Stimulated activated CD8-positive, alpha-beta memory T cell treated with anti-CD3 and anti-CD28 coated beads, Interleukin-12 subunit alpha, Interleukin-12 subunit beta, amount 100 ng/mL, for 24 hours (primary cell): Measurements from ENCODE around the gene GOLGA6L7.
"Not testable (repeated sequence)": the region's sequence is repeated elsewhere in the genome, so short reads cannot be mapped to it uniquely, and the experiment has no call there.

Experiments
- DNase-seq: peaks from one replicate; pipeline ENCODE4 v3.0.0-alpha.2; 2020; ENCODE audit errors: extremely low read depth

GOLGA6L7 gene

DNA sequence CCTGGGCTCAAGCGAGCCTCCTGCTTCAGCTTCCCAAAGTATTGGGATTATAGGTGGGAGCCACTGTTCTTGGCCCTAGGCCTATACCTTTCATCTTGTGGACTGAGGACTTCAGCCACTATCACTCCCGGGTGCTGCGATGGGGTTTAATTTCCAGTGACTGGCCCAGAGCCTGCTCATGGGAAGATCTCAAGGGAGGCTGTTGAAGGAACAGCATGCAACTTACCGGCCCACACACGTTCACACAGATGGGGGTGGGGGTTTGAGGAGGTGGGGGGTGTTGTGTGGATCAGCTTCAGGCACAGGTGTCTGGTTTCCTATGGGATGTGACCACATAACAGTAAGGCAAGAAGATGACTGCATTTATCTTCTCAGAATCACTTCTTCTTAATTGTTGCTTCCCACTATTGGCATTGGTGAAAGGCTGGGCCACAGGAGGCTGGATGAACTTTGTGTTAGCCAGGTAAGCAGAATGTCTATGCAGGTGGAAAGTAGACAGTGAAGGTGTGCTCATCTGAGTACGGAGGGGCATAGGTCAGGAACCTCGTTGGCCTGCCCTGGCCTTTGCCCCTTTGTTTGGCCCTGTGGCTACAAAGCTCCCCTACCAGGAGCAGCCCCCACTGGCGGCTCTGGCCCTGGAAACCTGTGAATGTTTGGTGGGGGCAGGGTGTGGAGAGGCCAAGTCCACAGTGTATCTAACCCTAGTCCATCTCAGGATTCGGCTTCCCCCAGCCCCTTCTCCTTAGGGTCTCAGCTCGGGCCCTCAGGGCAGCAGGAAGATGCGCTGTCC lies 35.9 kb upstream of the GOLGA6L7 start:
- no peak for DNase-seq

DNA sequence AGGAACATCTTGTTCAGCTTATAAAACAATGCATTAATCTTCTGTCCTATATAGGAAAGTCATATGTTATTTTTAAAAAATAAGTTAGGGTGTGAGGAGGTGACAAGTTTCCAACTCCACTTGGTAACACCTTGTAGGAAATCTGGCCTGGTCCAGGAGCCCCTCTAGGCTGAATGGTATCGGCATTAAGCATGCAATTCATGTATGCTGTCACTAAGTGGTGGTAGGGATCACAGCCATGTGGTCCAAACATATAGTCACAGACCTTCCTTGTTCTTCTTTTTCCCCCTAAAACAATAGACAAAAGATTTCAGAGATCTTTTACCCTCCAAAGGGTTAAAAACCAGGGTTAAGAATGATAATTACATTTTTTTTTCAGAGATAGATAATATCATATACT lies 33.2 kb upstream of the GOLGA6L7 start:
- no peak for DNase-seq

GRCh38 chr15:28881170-28881569 lies 32.7 kb upstream of the GOLGA6L7 start:
- DNase-seq = no peak

- no peak for DNase-seq
Measured at GRCh38 chr15:28880680-28881079, 32.2 kb upstream of the GOLGA6L7 start.

GRCh38 chr15:28879551-28879950 lies 31.1 kb upstream of the GOLGA6L7 start:
- DNase-seq = no peak

- no peak for DNase-seq
Measured at GRCh38 chr15:28878209-28878608, 29.8 kb upstream of the GOLGA6L7 start.

GRCh38 chr15:28876845-28877185 lies 28.4 kb upstream of the GOLGA6L7 start:
- no peak for DNase-seq

DNA sequence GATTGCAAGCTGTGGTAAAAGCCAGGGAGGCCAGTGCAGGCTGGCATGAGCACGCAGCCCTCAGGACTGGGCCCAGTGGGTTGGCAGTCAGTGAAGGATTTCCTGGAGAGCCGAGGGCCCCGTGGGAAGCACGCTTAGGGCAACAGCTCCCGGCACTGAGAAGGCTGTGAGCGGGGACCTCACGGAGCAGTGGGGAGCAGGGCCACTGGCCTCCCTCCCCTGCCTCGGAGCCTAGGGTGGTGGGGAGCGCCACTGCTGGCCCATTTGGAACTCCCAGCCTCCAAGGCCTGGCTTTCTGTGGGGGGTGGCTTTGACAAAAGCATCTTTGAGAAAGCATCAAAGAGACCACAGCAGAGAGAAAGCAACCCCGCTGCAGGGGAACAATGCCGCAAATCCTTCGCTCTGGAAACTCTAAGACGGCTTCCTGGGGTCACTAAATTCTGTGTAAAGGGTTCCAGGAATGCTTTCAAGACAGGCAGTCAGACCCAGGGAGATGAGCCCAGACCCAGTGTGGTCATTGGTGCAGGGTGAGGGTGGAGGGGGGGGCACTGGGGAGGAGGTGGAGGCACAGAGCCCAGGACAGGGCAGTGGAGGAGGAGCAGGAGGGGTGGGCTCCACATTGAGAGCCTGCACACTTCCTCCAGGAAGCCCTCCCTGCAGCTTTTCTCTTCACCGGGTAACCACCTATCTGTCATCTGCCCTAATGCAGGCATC lies 27.8 kb upstream of the GOLGA6L7 start:
- DNase-seq = no peak

- DNase-seq = no peak
Measured at GRCh38 chr15:28875461-28876000, 27.1 kb upstream of the GOLGA6L7 start.

- no peak for DNase-seq
Measured at GRCh38 chr15:28873585-28874190, 25.2 kb upstream of the GOLGA6L7 start.

DNA sequence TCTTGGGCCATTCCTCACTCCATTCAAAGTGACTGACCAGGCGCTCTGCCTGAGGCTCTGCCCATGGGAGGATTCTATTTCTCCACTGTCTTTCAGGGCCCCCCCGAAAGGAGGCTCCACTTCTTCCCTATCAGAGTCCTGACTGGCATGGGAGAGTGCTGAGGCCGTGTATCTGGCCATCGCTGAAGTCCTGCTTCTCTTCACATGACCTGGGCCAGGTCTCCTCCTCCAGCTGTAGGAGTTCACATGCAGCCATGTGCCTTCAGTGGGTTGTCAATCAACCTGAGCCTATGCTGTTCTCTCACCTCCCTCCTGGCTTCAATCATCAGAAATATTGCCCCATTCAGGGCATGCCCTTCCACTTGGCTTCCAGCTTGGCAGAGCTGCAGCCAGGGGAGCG lies 24.6 kb upstream of the GOLGA6L7 start:
- DNase-seq = no peak

DNA sequence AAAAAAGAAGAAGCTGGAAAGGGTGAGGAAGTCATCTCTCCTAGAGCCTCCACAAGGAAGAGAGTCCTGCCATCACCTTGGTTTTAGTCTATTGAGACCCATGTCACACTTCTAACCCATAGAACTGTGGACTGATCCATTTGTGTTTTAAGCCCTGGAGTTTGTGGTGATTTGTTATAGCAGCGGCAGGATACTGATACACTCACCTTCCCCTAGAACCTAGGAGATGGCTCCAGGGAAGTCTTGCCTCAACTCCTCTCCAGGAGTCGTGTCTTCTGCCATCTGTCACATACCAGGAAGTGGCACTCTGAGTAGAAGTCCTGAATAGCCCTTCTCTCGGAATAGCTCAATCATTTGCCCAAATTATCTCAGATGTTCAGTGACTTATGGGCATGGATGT lies 22.7 kb upstream of the GOLGA6L7 start:
- DNase-seq = no peak

GRCh38 chr15:28868744-28869345 lies 20.4 kb upstream of the GOLGA6L7 start:
- no peak for DNase-seq

DNA sequence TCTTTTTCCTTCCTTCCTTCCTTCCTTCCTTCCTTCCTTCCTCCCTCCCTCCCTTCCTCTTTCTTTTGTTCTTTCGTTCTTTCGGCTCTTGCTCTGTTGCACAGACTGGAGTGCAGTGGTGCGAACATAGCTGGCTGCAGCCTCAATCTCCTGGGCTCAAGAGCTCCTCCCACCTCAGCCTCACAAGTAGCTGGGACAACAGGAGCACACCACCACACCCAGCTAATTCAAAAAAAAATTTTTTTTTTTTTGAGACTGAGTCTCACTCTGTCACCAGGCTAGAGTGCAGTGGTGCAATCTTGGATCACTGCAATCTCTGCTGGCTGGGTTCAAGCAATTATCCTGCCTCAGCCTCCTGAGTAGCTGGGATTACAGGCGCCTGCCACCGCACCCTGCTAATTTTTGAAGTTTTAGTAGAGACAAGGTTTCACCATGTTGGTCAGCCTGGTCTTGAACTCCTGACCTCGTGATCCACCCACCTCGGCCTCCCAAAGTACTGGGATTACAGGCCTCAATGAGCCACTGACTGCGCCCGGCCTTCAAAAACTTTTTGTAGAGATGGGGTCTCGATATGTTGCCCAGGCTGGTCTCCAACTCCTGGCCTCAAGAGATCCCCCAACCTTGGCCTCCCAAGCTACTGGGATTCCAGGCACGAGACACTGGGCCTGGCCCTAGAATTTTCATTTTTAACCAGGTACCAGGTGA lies 13.3 kb upstream of the GOLGA6L7 start:
- not testable (repeated sequence) for DNase-seq

DNA sequence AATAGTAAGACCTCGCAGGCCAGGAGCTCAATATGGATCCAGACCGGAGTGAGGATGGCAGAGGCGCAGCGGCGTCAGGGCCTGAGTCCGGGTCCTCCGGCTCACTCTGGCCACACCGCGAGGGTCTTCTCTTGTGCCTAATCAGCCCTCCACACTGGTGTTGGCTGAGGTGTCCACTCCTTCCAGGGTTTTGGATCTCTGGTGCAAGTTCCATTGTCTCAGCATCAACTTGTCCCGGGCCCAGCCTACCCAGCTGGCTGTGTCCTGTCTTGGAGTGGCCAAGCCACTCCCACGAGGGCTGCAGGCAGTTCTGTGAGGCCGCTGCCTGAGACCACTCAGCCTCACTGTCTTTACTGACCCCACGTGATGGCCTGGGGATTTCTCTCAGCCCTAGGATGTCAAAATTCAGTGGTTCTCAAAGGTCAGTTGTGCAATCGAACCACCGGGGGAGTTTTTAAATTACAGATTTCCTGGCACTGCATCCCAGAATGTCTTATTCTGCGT lies 12.6 kb upstream of the GOLGA6L7 start:
- DNase-seq = no peak

DNA sequence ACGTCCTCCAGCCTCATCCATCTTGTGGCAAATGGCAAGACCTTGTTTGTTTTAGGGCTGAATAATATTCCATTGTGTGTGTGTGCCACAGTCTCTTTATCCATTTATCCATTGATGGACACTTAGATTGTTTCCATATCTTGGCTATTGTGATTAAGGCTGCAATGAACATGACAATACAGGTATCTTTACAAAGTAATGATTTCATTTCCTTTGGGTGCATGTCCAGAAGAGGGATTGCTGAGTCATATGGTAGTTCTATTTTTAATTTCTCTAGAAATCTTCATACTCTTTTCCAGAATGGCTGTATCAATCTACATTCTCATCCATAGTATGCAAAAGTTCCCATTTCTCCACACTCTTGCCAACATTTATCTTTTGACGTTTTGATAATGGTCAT lies 6.1 kb upstream of the GOLGA6L7 start:
- DNase-seq = not testable (repeated sequence)

DNA sequence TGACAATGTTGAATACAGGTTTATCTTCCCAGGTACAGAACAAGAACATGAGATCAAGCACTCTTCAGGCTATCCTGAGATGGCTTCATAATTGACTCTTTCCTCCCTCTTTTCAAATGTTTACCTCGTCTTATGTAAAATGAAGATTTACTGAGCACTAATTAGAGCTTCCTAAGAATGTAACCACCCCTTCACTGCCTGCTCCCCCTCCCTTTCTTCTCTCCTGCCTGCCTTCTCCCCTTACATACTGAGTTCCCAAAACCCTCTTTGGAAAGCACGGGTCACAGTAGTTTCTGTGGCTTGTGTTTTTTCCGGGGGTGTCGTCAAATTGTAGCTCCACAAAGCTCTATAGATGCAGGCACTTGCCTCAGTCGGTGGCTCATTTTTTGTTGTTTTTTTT lies 5.2 kb upstream of the GOLGA6L7 start:
- not testable (repeated sequence) for DNase-seq

DNA sequence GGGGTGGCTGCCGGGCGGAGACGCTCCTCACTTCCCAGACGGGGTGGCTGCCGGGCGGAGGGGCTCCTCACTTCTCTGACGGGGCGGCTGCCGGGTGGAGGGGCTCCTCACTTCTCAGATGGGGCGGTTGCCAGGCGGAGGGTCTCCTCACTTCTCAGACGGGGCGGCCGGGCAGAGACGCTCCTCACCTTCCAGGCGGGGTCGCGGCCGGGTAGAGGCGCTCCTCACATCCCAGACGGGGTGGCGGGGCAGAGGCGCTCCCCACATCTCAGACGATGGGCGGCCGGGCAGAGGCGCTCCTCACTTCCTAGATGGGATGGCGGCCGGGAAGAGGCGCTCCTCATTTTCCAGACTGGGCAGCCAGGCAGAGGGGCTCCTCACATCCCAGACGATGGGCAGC lies 1.3 kb upstream of the GOLGA6L7 start:
- DNase-seq = not testable (repeated sequence)

DNA sequence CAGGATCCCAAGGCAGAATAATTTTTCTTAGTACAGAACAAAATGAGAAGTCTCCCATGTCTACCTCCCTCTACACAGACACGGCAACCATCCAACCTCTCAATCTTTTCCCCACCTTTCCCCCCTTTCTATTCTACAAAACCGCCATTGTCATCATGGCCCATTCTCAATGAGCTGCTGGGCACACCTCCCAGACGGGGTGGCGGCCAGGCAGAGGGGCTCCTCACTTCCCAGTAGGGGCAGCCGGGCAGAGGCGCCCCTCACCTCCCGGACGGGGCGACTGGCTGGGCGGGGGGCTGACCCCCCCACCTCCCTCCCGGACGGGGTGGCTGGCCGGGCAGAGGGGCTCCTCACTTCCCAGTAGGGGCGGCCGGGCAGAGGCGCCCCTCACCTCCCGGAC lies 827 bp upstream of the GOLGA6L7 start:
- not testable (repeated sequence) for DNase-seq

DNA sequence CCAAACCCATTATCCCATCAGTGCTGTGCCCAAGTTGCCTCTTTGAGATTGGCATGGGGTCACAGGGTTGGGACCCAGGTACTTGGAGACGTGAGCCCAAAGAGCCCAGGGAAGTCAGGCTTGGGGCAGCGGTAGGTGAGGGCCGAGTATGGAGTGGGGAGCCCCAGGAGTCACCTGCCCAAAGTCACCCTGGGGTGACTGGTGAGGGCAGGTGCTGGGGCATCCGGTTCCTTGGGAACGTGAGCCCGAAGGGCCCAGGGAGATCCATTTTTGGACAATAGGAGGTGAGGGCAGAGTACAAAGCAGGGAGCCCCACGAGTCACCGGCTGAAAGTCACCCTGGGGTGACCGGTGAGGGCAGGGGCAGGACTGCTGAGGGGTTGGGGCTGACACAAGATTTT lies 485 bp downstream of the GOLGA6L7 start:
- not testable (repeated sequence) for DNase-seq

- DNase-seq = not testable (repeated sequence)
Measured at GRCh38 chr15:28847247-28847646, 1.2 kb downstream of the GOLGA6L7 start.
